Heart left ventricle (tissue), 16 donors: ENCODE measurements around the gene MYL11. TPM values are rescaled to one million over a fixed set of nuclear protein-coding genes. Genes with fewer than 3 reads are reported as not detected.

Experiments
- ATAC-seq, 4 donors: fragments of 200-7000 bp; cut with Tn5 transposase; one replicate each; pipeline ENCODE4 v1.9.1; 2020 to 2022; ENCODE audit warnings: moderate library complexity in 4 of 4, mild to moderate bottlenecking in 3 of 4, moderate number of reproducible peaks in 1 of 4
- DNase-seq, 5 donors: peaks; one replicate each; pipeline ENCODE4 v3.0.0-alpha.2; 2020
- H3K27ac ChIP-seq, 12 donors: fragments of 200-600 bp; sonication (generic) in 4 of 12; one replicate each; pipeline versions ENCODE4 v1.5.0 to v1.8.0; 2016 to 2022; ENCODE audit warnings: mild to moderate bottlenecking in 2 of 12
- H3K27me3 ChIP-seq, 9 donors: fragments of 200-600 bp; sonication (generic) in 2 of 9; one replicate each; pipeline versions ENCODE4 v1.5.1 to v1.8.0; 2016 to 2022; ENCODE audit warnings: mild to moderate bottlenecking in 3 of 9
- H3K36me3 ChIP-seq, 9 donors: fragments of 200-600 bp; sonication (generic) in 2 of 9; one replicate each; pipeline versions ENCODE4 v1.5.0 to v1.8.0; 2018 to 2022; ENCODE audit warnings: mild to moderate bottlenecking in 2 of 9
- H3K4me1 ChIP-seq, 12 donors: fragments of 200-600 bp; sonication (generic) in 4 of 12; one replicate each; pipeline versions ENCODE4 v1.5.0 to v1.8.0; 2016 to 2022; ENCODE audit warnings: mild to moderate bottlenecking in 3 of 12
- H3K4me3 ChIP-seq, 12 donors: fragments of 200-600 bp; sonication (generic) in 4 of 12; one replicate each; pipeline versions ENCODE4 v1.5.0 to v1.8.0; 2017 to 2022; ENCODE audit warnings: mild to moderate bottlenecking in 9 of 12, moderate library complexity in 4 of 12
- H3K9me3 ChIP-seq, 12 donors: fragments of 200-600 bp; sonication (generic) in 4 of 12; one replicate each; pipeline versions ENCODE4 v1.5.0 to v1.8.0; 2016 to 2022; ENCODE audit warnings: mild to moderate bottlenecking in 1 of 12
- POLR2A ChIP-seq, 2 donors: fragments of 450-650 bp; IDR thresholded peaks; one replicate each; pipeline ENCODE4 v1.6.1; 2017; ENCODE audit warnings: antibody characterized with exemption in 2 of 2, mild to moderate bottlenecking in 2 of 2, moderate library complexity in 2 of 2
- WGBS, 4 donors: extraction: QIAGEN DNeasy Blood & Tissue Kit in 2 of 4; methylation state at CpG; one replicate each; pipeline versions ENCODE4 v1.1.5 to v1.1.7; 2013 to 2018; 5-methylcytosine and 5-hydroxymethylcytosine counted together
- intact Hi-C, 10 donors: fragments of 100-400 bp; cut with DNase I; formaldehyde crosslinking; loops; one replicate each; pipeline versions ENCODE4 v1.11.1 to v1.14.2; 2022
- polyA plus RNA-seq, 2 donors: library from polyadenylated mRNA; stranded (reverse); fragments of 200-250 nt; gene quantifications; one replicate each; pipeline ENCODE4 v1.2.3, GENCODE V29; 2013
- total RNA-seq, 9 donors: library from RNA; depleted of rRNA in 2 of 9; stranded (reverse); fragments of >200 nt in 2 of 9; fragmentation: NEBNext Ultra II Directional in 3 of 9; extraction: Animal tissue kit (Norgen Biotek cat#: 25700) in 3 of 9; gene quantifications; one replicate each; pipeline versions ENCODE4 v1.1.0 to v1.2.4, GENCODE V29; 2016 to 2023
- TF ChIP-seq, protein P1 (sequence below), 12 donors: fragments of 200-600 bp; sonication (generic) in 4 of 12; IDR thresholded peaks; one replicate each; pipeline versions ENCODE4 v1.5.0 to v1.8.0; 2018 to 2022; ENCODE audit warnings: antibody characterized with exemption in 12 of 12, mild to moderate bottlenecking in 5 of 12
- donor health status: ischemic (EF 13 %, LVEDD 7.1; RV severe dilation, severe dysfunction).
- donor health status: healthy with polysubstance abuse.
- donor health status: DM: no; HTN: yes; CAD: no.
- donor health status: DM: no; HTN: no; CAD: no.
- donor health status: ischemic (EF 25% LVEDD 6.9; RV normal size, moderate dysfunction).
- donor health status: ischemic (EF 25% LVEDD 5.7; RV mildly dilated, moderate dysfunction).
- donor health status: healthy.
- donor health status: DM: yes; HTN: yes; CAD: no.
- donor health status: ischemic (EF 35%, LVEDD 5.7; RV mildly dilated, moderate dysfunction).
- donor health status: nonischemic (EF 11% LVEDD 7.7; RV severe dilation, severe dysfunction).
- donor health status: DM: yes; HTN: yes; CAD: no.
- donor health status: PGD.
- donor health status: ischemic (EF 29% LVEDD 5.4; RV normal size, mild dysfunction).
- donor health status: nonischemic (EF 23%, LVEDD 6.1; RV moderate dilation, normal function).

Gene MYL11
- total and polyA plus RNA-seq, 11 donors: not detected

DNA sequence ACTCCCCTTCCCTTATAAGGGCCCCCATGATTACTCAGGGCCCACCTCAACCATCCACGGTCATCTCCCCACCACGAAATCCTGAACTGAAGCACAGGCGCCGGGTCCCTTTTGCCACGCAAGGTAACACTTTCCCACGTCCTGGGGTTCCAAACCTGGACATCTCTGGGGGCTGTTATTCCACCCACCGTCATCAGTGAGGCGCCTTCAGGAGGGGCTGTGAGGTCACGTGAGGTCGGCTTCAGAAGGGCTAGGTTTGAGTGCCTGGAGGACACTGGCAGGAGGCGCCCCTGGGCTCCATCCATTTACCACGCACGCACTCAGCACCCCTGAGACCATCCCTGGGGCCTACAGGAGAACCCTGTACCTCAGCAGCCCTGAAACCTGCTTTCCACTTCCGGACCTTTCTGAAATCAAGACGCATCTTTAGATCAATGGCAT is 23.6 kb upstream of the MYL11 start:
- Histone ChIP-seq H3K9me3 (no peaks in the 10 kb centered on the region), H3K27ac (peak overlapping the region in 3 of 12 donors; percentile 18 to 92 (median 64)), H3K27me3 (no peaks in the 10 kb centered on the region), H3K36me3 (peaks cover 0 to 48% (median 40%) of the 10 kb centered on the region in 9 donors), H3K4me3 (no peak overlapping the region), H3K4me1 (peaks cover 9 to 38% (median 31%) of the 10 kb centered on the region in 12 donors)
- intact Hi-C loops: loop anchor here in 2 of 10 donors (10.0 kb wide), 2 partner anchors 64 to 256 kb away; partner anchors contain the start of genes TBX6 (in 1 of the 2) and YPEL3 (in 1 of the 2)
- ATAC-seq: no peak
- 88 to 91% (median 90%) methylated on average over 15 of the region's 15 CpGs for WGBS, 4 donors
- TF ChIP-seq, protein P1, sequence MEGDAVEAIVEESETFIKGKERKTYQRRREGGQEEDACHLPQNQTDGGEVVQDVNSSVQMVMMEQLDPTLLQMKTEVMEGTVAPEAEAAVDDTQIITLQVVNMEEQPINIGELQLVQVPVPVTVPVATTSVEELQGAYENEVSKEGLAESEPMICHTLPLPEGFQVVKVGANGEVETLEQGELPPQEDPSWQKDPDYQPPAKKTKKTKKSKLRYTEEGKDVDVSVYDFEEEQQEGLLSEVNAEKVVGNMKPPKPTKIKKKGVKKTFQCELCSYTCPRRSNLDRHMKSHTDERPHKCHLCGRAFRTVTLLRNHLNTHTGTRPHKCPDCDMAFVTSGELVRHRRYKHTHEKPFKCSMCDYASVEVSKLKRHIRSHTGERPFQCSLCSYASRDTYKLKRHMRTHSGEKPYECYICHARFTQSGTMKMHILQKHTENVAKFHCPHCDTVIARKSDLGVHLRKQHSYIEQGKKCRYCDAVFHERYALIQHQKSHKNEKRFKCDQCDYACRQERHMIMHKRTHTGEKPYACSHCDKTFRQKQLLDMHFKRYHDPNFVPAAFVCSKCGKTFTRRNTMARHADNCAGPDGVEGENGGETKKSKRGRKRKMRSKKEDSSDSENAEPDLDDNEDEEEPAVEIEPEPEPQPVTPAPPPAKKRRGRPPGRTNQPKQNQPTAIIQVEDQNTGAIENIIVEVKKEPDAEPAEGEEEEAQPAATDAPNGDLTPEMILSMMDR (IDR thresholded peaks at IDR 0.05): no peak
- TF ChIP-seq POLR2A (IDR thresholded peaks at IDR 0.05): no peak
- DNase-seq: no peak

- H3K4me1 ChIP-seq: peaks cover 12 to 46% (median 37%) of the 10 kb centered on the region in 12 donors
- H3K36me3 ChIP-seq: peaks cover 0 to 48% (median 40%) of the 10 kb centered on the region in 9 donors
- TF ChIP-seq, protein P1 (IDR thresholded peaks at IDR 0.05): no peak
- no peak for TF ChIP-seq POLR2A (IDR thresholded peaks at IDR 0.05)
- H3K4me3 ChIP-seq: no peak overlapping the region
- intact Hi-C loops: loop anchor here in 2 of 10 donors (10.0 kb wide), 2 partner anchors 63 to 257 kb away; partner anchors contain the start of genes TBX6 (in 1 of the 2) and YPEL3 (in 1 of the 2)
- H3K27me3 ChIP-seq: no peaks in the 10 kb centered on the region
- WGBS, 4 donors: 61 to 75% (median 64%) methylated on average over 9 to 11 of the region's 11 CpGs
- ATAC-seq (peak; percentile 46 to 70 (median 58)), DNase-seq (peak; percentile 75 to 90 (median 82))
- no peaks in the 10 kb centered on the region for H3K9me3 ChIP-seq
- H3K27ac ChIP-seq: peak overlapping the region; percentile 13 to 92 (median 56)
Measured at GRCh38 chr16:30351586-30352419, 22.8 kb upstream of the MYL11 start.

- H3K27me3 ChIP-seq: no peaks in the 10 kb centered on the region
- H3K27ac ChIP-seq: peak overlapping the region in 11 of 12 donors; percentile 13 to 92 (median 57)
- 79 to 84% (median 81%) methylated on average over 14 of the region's 14 CpGs for WGBS, 4 donors
- intact Hi-C loops: loop anchor here in 2 of 10 donors (10.0 kb wide), 2 partner anchors 62 to 258 kb away; partner anchors contain the start of genes TBX6 (in 1 of the 2) and YPEL3 (in 1 of the 2)
- TF ChIP-seq POLR2A (IDR thresholded peaks at IDR 0.05): no peak
- TF ChIP-seq, protein P1 (IDR thresholded peaks at IDR 0.05): peak in 1 of 12 donors; percentile 16
- H3K4me1 ChIP-seq: peaks cover 12 to 47% (median 37%) of the 10 kb centered on the region in 12 donors
- H3K36me3 ChIP-seq: peaks cover 0 to 58% (median 47%) of the 10 kb centered on the region in 9 donors
- peak in 1 of 5 donors; percentile 18 for DNase-seq
- no peak for ATAC-seq
- no peaks in the 10 kb centered on the region for H3K9me3 ChIP-seq
- H3K4me3 ChIP-seq: no peak overlapping the region
Measured at GRCh38 chr16:30352488-30353401, 21.9 kb upstream of the MYL11 start.
